HEK293 (cell line): ENCODE results near the gene SCN5A.

Experiments
- FEZF1 ChIP-seq: fragments of 450-650 bp; formaldehyde crosslinking; IDR thresholded peaks from 2 replicates; pipeline ENCODE4 v1.5.1; 2016; ENCODE audit warnings: missing biosample characterization, missing genetic modification characterization
- ZEB2 ChIP-seq: fragments of 450-650 bp; formaldehyde crosslinking; IDR thresholded peaks from 2 replicates; pipeline ENCODE4 v1.5.1; 2016; ENCODE audit warnings: missing biosample characterization, missing genetic modification characterization
- ZFP41 ChIP-seq: fragments of 450-650 bp; formaldehyde crosslinking; IDR thresholded peaks from 2 replicates; pipeline ENCODE4 v1.5.1; 2016; ENCODE audit warnings: missing biosample characterization, missing genetic modification characterization, borderline replicate concordance
- ZNF266 ChIP-seq: fragments of 450-650 bp; formaldehyde crosslinking; IDR thresholded peaks from 2 replicates; pipeline ENCODE4 v1.5.1; 2016; ENCODE audit warnings: missing biosample characterization, missing genetic modification characterization, low read depth
- ZNF292 ChIP-seq: fragments of 450-650 bp; formaldehyde crosslinking; IDR thresholded peaks from 2 replicates; pipeline ENCODE4 v1.5.1; 2016; ENCODE audit warnings: low read depth, missing biosample characterization, missing genetic modification characterization, borderline replicate concordance
- ZNF76 ChIP-seq: fragments of 450-650 bp; formaldehyde crosslinking; IDR thresholded peaks from 2 replicates; pipeline ENCODE4; 2016; ENCODE audit warnings: low read depth, missing biosample characterization, missing genetic modification characterization, borderline replicate concordance
- ZNF768 ChIP-seq: fragments of 450-650 bp; formaldehyde crosslinking; IDR thresholded peaks from 2 replicates; pipeline ENCODE4 v1.5.1; 2018; ENCODE audit warnings: missing biosample characterization, mild to moderate bottlenecking, missing genetic modification characterization
- TF ChIP-seq, protein P1 (sequence below): fragments of 450-650 bp; formaldehyde crosslinking; IDR thresholded peaks from 2 replicates; pipeline ENCODE4 v1.5.1; 2016; ENCODE audit warnings: missing biosample characterization, missing genetic modification characterization
- TF ChIP-seq, protein P2 (sequence below): fragments of 450-650 bp; formaldehyde crosslinking; IDR thresholded peaks from 2 replicates; pipeline ENCODE4 v1.5.1; 2016; ENCODE audit warnings: missing biosample characterization, missing genetic modification characterization
- TF ChIP-seq, protein P3 (sequence below): fragments of 450-650 bp; formaldehyde crosslinking; IDR thresholded peaks from 2 replicates; pipeline ENCODE4 v1.5.1; 2016; ENCODE audit warnings: missing biosample characterization, missing genetic modification characterization
- TF ChIP-seq, protein P4 (sequence below): fragments of 450-650 bp; formaldehyde crosslinking; IDR thresholded peaks from 2 replicates; pipeline ENCODE4 v1.5.1; 2017; ENCODE audit warnings: missing biosample characterization, missing genetic modification characterization

DNA sequence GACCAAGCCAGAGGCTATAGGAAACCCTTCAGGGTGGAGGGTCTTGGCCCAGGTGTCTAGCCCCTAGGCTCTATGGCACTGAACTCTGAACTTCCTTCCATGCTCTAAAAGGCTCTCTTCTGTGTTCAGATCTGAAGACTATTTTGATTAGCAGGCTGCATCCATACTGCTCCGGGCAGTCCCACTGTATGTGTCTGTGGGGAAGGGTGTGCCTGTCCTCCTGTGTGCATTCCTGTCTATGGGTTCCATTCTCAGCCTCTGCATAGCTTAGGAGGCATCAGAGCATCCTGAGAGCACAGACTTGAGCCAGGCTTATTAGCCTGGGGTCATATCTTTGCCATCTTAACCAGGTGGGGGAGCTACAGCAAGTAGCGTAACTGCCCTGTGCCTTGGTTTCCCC, 115.3 kb downstream of the SCN5A start:
- TF ChIP-seq, protein P1, sequence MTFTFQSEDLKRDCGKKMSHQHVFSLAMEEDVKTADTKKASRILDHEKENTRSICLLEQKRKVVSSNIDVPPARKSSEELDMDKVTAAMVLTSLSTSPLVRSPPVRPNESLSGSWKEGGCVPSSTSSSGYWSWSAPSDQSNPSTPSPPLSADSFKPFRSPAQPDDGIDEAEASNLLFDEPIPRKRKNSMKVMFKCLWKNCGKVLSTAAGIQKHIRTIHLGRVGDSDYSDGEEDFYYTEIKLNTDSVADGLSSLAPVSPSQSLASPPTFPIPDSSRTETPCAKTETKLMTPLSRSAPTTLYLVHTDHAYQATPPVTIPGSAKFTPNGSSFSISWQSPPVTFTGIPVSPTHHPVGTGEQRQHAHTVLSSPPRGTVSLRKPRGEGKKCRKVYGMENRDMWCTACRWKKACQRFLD (tag by site-specific recombination) = no peak
- TF ChIP-seq, protein P2, sequence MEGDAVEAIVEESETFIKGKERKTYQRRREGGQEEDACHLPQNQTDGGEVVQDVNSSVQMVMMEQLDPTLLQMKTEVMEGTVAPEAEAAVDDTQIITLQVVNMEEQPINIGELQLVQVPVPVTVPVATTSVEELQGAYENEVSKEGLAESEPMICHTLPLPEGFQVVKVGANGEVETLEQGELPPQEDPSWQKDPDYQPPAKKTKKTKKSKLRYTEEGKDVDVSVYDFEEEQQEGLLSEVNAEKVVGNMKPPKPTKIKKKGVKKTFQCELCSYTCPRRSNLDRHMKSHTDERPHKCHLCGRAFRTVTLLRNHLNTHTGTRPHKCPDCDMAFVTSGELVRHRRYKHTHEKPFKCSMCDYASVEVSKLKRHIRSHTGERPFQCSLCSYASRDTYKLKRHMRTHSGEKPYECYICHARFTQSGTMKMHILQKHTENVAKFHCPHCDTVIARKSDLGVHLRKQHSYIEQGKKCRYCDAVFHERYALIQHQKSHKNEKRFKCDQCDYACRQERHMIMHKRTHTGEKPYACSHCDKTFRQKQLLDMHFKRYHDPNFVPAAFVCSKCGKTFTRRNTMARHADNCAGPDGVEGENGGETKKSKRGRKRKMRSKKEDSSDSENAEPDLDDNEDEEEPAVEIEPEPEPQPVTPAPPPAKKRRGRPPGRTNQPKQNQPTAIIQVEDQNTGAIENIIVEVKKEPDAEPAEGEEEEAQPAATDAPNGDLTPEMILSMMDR = no peak
- TF ChIP-seq ZNF292 (tag by site-specific recombination) (no peak), ZNF76 (tag by site-specific recombination) (no peak), ZNF266 (no peak), ZEB2 (tag by site-specific recombination) (no peak), ZNF768 (no peak), ZFP41 (tag by site-specific recombination) (no peak), FEZF1 (tag by site-specific recombination) (no peak)
- TF ChIP-seq, protein P3, sequence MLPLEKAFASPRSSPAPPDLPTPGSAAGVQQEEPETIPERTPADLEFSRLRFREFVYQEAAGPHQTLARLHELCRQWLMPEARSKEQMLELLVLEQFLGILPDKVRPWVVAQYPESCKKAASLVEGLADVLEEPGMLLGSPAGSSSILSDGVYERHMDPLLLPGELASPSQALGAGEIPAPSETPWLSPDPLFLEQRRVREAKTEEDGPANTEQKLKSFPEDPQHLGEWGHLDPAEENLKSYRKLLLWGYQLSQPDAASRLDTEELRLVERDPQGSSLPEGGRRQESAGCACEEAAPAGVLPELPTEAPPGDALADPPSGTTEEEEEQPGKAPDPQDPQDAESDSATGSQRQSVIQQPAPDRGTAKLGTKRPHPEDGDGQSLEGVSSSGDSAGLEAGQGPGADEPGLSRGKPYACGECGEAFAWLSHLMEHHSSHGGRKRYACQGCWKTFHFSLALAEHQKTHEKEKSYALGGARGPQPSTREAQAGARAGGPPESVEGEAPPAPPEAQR (tag by site-specific recombination) = no peak
- TF ChIP-seq, protein P4, sequence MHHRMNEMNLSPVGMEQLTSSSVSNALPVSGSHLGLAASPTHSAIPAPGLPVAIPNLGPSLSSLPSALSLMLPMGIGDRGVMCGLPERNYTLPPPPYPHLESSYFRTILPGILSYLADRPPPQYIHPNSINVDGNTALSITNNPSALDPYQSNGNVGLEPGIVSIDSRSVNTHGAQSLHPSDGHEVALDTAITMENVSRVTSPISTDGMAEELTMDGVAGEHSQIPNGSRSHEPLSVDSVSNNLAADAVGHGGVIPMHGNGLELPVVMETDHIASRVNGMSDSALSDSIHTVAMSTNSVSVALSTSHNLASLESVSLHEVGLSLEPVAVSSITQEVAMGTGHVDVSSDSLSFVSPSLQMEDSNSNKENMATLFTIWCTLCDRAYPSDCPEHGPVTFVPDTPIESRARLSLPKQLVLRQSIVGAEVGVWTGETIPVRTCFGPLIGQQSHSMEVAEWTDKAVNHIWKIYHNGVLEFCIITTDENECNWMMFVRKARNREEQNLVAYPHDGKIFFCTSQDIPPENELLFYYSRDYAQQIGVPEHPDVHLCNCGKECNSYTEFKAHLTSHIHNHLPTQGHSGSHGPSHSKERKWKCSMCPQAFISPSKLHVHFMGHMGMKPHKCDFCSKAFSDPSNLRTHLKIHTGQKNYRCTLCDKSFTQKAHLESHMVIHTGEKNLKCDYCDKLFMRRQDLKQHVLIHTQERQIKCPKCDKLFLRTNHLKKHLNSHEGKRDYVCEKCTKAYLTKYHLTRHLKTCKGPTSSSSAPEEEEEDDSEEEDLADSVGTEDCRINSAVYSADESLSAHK = no peak
